ENCODE measurements around the gene CACNA1D. TPM values are rescaled to one million over a fixed set of nuclear protein-coding genes. Genes with fewer than 3 reads are reported as not detected.

Gene CACNA1D
- total and polyA plus RNA-seq, 12 donors: 0.04 to 1.9 (median 0.49) TPM

DNA sequence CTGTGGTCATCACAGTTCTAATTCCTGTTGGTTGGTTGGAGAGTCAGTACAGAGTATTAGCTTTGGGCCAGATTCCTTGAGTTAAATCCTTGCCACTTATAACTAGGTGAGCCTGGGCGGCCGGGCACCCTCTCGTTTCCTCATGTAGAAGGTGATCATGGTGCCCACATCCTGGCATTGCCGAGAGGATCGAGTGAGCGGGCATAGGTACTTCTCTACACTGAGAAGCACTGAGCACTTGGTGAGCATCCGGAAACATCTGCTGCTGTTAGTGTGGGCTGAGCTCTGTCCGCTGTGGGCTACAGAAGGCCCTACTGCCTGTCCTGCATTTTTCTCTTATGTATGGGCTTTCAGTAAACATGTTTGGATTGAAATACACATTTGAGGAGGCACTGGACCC, 96.2 kb downstream of the CACNA1D start:
- ATAC-seq: no peak
- WGBS, 2 donors: 91 to 93% methylated on average over 8 of the region's 8 CpGs
- TF ChIP-seq, protein P1, sequence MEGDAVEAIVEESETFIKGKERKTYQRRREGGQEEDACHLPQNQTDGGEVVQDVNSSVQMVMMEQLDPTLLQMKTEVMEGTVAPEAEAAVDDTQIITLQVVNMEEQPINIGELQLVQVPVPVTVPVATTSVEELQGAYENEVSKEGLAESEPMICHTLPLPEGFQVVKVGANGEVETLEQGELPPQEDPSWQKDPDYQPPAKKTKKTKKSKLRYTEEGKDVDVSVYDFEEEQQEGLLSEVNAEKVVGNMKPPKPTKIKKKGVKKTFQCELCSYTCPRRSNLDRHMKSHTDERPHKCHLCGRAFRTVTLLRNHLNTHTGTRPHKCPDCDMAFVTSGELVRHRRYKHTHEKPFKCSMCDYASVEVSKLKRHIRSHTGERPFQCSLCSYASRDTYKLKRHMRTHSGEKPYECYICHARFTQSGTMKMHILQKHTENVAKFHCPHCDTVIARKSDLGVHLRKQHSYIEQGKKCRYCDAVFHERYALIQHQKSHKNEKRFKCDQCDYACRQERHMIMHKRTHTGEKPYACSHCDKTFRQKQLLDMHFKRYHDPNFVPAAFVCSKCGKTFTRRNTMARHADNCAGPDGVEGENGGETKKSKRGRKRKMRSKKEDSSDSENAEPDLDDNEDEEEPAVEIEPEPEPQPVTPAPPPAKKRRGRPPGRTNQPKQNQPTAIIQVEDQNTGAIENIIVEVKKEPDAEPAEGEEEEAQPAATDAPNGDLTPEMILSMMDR (IDR thresholded peaks at IDR 0.05): no peak
- Histone ChIP-seq H3K36me3 (no peaks in the 10 kb centered on the region), H3K4me3 (no peak overlapping the region), H3K4me1 (no peaks in the 10 kb centered on the region), H3K9me3 (no peaks in the 10 kb centered on the region), H3K27ac (no peak overlapping the region), H3K27me3 (peaks cover 0 to 6% (median 0%) of the 10 kb centered on the region in 7 donors)
- no peak for DNase-seq
- intact Hi-C loops (cut with DNase I): no loop called here

DNA sequence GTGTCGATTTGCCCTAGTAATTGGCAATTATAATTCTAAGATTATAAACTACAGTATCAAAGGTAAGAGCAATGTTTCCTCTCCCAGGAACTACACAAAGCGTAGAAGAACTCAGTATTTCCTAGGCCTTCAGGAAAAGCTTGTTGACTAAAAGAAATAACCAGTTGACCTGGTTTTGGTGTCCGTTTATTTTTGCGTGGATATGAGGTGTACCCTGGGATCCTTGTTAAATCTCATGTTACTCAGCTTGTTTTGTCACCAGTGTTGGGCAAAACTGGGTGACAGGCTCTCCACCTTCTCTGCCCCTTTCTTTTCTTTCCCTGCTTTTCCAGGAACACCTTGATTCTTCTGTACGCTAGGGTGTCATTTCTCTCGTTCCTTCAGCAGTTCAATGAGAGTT, 97.2 kb downstream of the CACNA1D start:
- Histone ChIP-seq H3K36me3 (no peaks in the 10 kb centered on the region), H3K27ac (no peak overlapping the region), H3K27me3 (peaks cover 0 to 6% (median 0%) of the 10 kb centered on the region in 7 donors), H3K9me3 (no peaks in the 10 kb centered on the region), H3K4me1 (no peaks in the 10 kb centered on the region), H3K4me3 (no peak overlapping the region)
- TF ChIP-seq, protein P1 (IDR thresholded peaks at IDR 0.05): no peak
- 88 to 93% methylated on average over 6 of the region's 6 CpGs for WGBS, 2 donors
- DNase-seq (no peak), ATAC-seq (no peak)
- intact Hi-C loops (cut with DNase I): no loop called here

DNA sequence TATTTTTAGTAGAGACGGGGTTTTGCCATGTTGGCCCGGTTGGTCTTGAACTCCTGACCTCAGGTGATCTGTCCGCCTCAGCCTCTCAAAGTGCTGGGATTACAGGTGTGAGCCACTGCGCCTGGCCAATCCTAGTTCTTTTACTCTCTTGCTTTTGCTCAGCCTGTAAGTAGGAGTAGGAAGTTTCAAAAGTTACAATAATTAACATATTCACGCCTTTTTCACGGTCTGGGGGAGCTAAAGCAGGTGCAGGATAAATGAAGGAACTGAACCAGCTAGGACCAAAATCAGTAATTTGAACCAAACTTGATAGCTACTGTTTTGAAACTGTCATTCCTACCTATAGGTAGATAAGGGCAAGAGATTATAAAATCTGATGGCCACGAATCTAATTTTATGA, 98.5 kb downstream of the CACNA1D start:
- DNase-seq (no peak), ATAC-seq (no peak)
- H3K9me3 ChIP-seq: no peaks in the 10 kb centered on the region
- intact Hi-C loops (cut with DNase I): no loop called here
- H3K27ac ChIP-seq: no peak overlapping the region
- TF ChIP-seq, protein P1 (IDR thresholded peaks at IDR 0.05): no peak
- WGBS, 2 donors: 91% methylated on average over 7 of the region's 7 CpGs
- H3K27me3 ChIP-seq: peaks cover 0 to 6% (median 0%) of the 10 kb centered on the region in 7 donors
- no peak overlapping the region for H3K4me3 ChIP-seq
- no peaks in the 10 kb centered on the region for H3K36me3 ChIP-seq
- no peaks in the 10 kb centered on the region for H3K4me1 ChIP-seq

DNA sequence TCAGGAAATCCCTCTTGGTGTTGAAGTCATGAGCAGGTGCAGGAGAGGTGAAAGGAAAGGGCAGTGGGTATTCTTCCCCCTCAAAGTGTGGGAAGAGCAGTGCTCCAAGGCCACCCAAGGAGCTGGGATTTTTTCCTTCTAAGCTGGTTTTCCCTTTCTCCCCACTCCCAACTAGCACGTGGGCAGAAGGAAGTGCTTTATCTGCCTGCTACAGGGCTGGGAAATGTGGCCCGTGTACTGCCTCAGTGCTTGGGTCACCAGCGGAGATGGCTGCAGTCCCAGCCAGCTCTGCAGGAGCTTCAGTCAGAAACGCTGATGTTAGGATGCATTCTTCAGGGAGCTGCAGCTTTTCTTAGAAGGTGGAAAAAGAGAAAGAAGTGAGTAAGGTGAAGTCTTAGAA, 99.2 kb downstream of the CACNA1D start:
- Histone ChIP-seq H3K27ac (no peak overlapping the region), H3K4me3 (no peak overlapping the region), H3K4me1 (no peaks in the 10 kb centered on the region), H3K36me3 (no peaks in the 10 kb centered on the region), H3K9me3 (no peaks in the 10 kb centered on the region), H3K27me3 (peaks cover 0 to 6% (median 0%) of the 10 kb centered on the region in 7 donors)
- TF ChIP-seq, protein P1 (IDR thresholded peaks at IDR 0.05): no peak
- DNase-seq (no peak), ATAC-seq (no peak)
- 28 to 42% methylated on average over 4 of the region's 4 CpGs for WGBS, 2 donors
- intact Hi-C loops (cut with DNase I): no loop called here
